ENCODE measurements around the gene PLEKHG5.

Gene PLEKHG5

DNA sequence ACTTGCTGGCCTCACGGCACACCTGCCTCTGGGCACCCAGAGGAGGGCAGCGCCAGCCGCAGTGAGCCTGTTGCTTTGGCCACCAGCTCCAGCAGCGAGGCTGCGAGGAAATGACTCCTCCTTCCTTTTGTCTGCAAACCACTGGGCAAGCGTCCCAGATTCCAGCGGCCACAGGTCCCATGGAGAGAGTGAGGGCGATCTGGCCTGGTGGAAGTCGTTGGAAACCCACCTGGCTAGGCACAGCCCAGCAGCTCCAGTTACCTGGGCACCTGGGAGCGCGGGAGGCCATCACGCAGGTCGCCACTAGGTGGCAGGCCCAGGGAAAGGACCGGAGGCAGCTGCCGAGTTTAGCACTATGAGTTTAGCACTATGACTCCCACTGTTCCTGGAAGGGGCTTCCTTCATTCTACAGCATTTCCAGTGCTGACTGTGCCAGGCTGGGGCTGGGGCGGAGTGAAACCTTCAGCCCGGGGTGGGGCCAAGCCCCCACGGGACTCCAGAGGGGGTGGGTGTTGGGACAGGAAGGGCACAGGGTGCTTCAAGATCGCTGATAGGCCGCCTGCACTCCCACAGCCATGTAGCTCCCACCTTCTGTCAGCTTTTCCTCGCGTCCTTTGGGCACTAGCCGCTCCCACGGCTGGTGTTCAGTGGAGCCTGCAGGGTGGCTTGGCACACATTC, 68.0 kb downstream of the PLEKHG5 start:
- DNase-seq, result peak; percentile 69
- H3K4me1 Mint-ChIP-seq, result peaks cover 8% of the 10 kb centered on the region
- no peak overlapping the region for H3K27ac Mint-ChIP-seq
- TF ChIP-seq, protein P1, sequence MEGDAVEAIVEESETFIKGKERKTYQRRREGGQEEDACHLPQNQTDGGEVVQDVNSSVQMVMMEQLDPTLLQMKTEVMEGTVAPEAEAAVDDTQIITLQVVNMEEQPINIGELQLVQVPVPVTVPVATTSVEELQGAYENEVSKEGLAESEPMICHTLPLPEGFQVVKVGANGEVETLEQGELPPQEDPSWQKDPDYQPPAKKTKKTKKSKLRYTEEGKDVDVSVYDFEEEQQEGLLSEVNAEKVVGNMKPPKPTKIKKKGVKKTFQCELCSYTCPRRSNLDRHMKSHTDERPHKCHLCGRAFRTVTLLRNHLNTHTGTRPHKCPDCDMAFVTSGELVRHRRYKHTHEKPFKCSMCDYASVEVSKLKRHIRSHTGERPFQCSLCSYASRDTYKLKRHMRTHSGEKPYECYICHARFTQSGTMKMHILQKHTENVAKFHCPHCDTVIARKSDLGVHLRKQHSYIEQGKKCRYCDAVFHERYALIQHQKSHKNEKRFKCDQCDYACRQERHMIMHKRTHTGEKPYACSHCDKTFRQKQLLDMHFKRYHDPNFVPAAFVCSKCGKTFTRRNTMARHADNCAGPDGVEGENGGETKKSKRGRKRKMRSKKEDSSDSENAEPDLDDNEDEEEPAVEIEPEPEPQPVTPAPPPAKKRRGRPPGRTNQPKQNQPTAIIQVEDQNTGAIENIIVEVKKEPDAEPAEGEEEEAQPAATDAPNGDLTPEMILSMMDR (IDR thresholded peaks at IDR 0.05), result peak; percentile 77
- H3K4me3 Mint-ChIP-seq, result no peak overlapping the region
- no peaks in the 10 kb centered on the region for H3K36me3 Mint-ChIP-seq (ENCODE audit: low read depth)
- peaks cover 92% of the 10 kb centered on the region for H3K27me3 Mint-ChIP-seq (ENCODE audit: low read depth, poor library complexity)
- H3K9me3 Mint-ChIP-seq, result no peaks in the 10 kb centered on the region

DNA sequence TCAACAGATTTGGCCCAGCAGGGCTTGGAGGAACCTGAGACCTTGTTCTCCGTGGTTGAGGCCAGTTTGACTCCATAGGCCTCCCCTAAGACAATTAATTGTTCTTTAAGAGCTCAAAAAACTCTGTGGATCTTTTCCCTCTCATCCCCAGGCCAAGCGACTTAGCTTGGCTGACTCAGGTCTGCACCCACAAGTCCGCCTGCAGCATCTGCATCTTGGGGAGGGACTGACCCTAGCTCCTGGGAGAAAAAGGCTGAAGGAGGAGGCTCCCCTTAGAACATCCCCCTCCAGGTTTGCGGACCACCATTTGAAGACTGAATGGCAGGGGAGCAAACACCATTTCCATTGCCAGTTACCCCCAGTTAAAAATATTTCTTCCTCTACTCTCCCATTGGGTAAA, 70.2 kb downstream of the PLEKHG5 start:
- H3K27ac Mint-ChIP-seq, result no peak overlapping the region
- no peaks in the 10 kb centered on the region for H3K36me3 Mint-ChIP-seq (ENCODE audit: low read depth)
- no peak for DNase-seq
- peaks cover 93% of the 10 kb centered on the region for H3K27me3 Mint-ChIP-seq (ENCODE audit: low read depth, poor library complexity)
- TF ChIP-seq, protein P1 (IDR thresholded peaks at IDR 0.05), result no peak
- H3K9me3 Mint-ChIP-seq, result no peaks in the 10 kb centered on the region
- H3K4me1 Mint-ChIP-seq, result peaks cover 9% of the 10 kb centered on the region
- H3K4me3 Mint-ChIP-seq, result no peak overlapping the region

DNA sequence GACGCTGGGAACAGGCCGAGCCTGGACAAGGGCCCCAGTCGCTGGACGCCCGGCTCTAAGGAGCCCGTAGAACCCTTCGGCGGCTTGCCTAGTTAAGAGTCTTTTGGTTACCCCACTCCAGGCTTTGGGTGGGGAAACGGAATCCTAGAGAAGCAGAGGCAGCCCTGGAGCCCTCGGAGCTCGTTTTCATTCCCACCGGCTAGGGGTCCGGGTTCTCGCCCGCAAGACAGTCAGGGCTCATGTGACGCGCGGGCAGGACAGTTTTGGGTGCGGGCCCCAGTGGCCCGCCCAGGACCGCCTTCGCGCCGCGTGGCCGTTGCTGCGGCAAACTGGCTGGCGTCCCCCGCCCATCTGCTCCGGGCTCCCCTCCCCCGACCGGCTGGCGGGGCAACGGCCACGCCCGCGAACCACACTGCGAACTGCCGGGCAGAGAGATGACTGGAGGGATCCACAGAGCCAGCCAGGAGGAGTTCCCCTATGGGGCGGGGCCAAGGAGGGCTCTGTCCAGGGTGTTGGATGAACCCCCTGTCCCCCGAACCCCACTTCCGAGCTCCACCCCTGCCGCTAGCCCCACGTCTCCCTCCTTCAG, 70.9 kb downstream of the PLEKHG5 start:
- peak; percentile 47 for DNase-seq
- Mint-ChIP-seq H3K27me3 (ENCODE audit: low read depth, poor library complexity) (peaks cover 93% of the 10 kb centered on the region), H3K36me3 (ENCODE audit: low read depth) (no peaks in the 10 kb centered on the region), H3K4me3 (no peak overlapping the region), H3K27ac (no peak overlapping the region), H3K9me3 (no peaks in the 10 kb centered on the region), H3K4me1 (peaks cover 16% of the 10 kb centered on the region)
- TF ChIP-seq, protein P1 (IDR thresholded peaks at IDR 0.05), result no peak

DNA sequence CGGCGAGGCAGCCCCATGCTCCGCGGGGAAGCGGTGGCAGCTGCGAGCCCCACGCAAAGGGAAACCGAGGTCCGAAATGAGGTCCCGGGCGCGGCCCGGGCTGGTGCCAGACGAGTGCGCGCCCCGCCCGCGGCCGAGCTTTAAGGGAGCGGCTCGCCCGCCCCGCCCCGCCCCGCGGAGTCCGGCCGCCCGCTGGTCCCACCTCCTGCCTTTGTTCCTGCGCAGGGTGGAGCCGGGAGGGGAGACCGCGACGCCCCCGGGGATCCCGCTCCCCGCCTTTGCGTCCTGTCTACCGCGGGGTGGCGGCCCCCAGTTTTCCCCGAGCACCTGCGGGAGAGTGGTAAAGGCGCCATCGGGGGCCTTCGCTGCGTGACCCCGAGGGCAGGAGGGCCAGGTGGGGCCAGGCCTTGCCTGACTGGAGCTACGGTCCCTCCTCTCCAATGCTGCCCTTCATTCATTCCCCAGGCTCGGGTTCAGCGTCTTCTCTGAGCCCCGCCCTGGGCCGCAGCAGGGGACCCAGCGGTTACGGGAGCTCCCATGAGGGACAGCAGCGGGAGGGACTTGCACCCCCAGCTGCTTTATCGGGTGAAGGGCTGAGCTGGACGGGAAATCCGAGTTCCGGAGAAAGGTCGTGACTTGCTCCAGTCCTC, 71.5 kb downstream of the PLEKHG5 start, which contains the start of gene HES2:
Gene HES2 (minus strand): TSS at position 116 of the 650 bp plus-strand sequence. CDS start 99 bp downstream, at position 17.
- Mint-ChIP-seq H3K27me3 (ENCODE audit: low read depth, poor library complexity) (peaks cover 93% of the 10 kb centered on the region), H3K36me3 (ENCODE audit: low read depth) (no peaks in the 10 kb centered on the region), H3K4me1 (peaks cover 23% of the 10 kb centered on the region), H3K4me3 (peak within 1 kb of the TSS; percentile 60), H3K9me3 (no peaks in the 10 kb centered on the region), H3K27ac (no peak within 1 kb of the TSS)
- DNase-seq, result peak; percentile 57
- TF ChIP-seq, protein P1 (IDR thresholded peaks at IDR 0.05), result no peak

DNA sequence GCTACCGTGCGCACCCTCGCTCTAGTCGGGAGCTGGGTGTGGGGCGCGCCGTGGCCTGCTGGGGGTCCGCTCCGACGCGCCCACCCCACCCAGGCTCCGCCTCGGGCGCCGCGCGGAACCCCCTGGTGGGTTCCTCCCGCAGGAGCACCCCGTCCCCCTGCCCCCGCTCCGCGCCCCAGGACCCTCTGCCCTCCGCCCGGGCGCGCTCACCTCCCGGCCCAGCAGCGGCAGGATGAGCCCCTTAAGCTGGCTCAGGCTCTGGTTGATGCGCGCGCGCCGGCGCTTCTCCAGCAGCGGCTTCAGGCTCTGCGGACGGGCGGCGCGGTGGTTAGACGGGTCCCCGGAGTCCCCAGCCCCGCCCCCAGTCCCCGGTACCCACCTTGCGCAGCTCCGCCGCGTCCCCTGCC, 72.1 kb downstream of the PLEKHG5 start:
- TF ChIP-seq, protein P1 (IDR thresholded peaks at IDR 0.05), result no peak
- H3K27me3 Mint-ChIP-seq (ENCODE audit: low read depth, poor library complexity), result peaks cover 97% of the 10 kb centered on the region
- H3K27ac Mint-ChIP-seq, result no peak overlapping the region
- H3K4me3 Mint-ChIP-seq, result peak overlapping the region; percentile 60
- DNase-seq, result peak; percentile 50
- no peaks in the 10 kb centered on the region for H3K36me3 Mint-ChIP-seq (ENCODE audit: low read depth)
- peaks cover 28% of the 10 kb centered on the region for H3K4me1 Mint-ChIP-seq
- H3K9me3 Mint-ChIP-seq, result no peaks in the 10 kb centered on the region
